Measurements from ENCODE around the gene BRD7.

BRD7 gene

GRCh38 chr16:50331570-50331969, 37.2 kb downstream of the BRD7 start:
- POLR2A ChIA-PET = no interaction called here
- CTCF ChIA-PET = interaction anchor here (11.2 kb wide), 1 partner anchor 474 kb away, joined by 105 read pairs; no protein-coding TSS in a partner anchor
- DNase-seq (ENCODE audit: extremely low spot score) = no peak
- TF ChIP-seq CTCF (IDR thresholded peaks at IDR 0.05; ENCODE audit: control extremely low read depth, extremely low read depth, low read depth, missing control alignments) = no peak

- no peak for TF ChIP-seq CTCF (IDR thresholded peaks at IDR 0.05; ENCODE audit: control extremely low read depth, extremely low read depth, low read depth, missing control alignments)
- no peak for DNase-seq (ENCODE audit: extremely low spot score)
- CTCF ChIA-PET = interaction anchor here (0.7 to 11.2 kb wide), 10 partner anchors 8 to 476 kb away, joined by 3 to 105 read pairs (median 4); no protein-coding TSS in a partner anchor
- POLR2A ChIA-PET = interaction anchor here (0.6 kb wide), 1 partner anchor 23 kb away, joined by 3 read pairs; no protein-coding TSS in a partner anchor
Measured at GRCh38 chr16:50329446-50330189, 39.2 kb downstream of the BRD7 start.

GRCh38 chr16:50326835-50327465, 41.8 kb downstream of the BRD7 start:
- ChIA-PET POLR2A (interaction anchor here (0.6 kb wide), 1 partner anchor 11 kb away, joined by 3 read pairs; no protein-coding TSS in a partner anchor), CTCF (interaction anchor here (0.7 to 11.2 kb wide), 43 partner anchors 10 to 486 kb away, joined by 3 to 105 read pairs (median 5); partner anchors contain the start of genes ADCY7 and CNEP1R1)
- DNase-seq (ENCODE audit: extremely low spot score) = peak; percentile 49
- peak; percentile 51 for TF ChIP-seq CTCF (IDR thresholded peaks at IDR 0.05; ENCODE audit: control extremely low read depth, extremely low read depth, low read depth, missing control alignments)

- ChIA-PET CTCF (interaction anchor here (0.9 to 11.2 kb wide), 26 partner anchors 10 to 479 kb away, joined by 3 to 105 read pairs (median 5); partner anchors contain the start of gene CNEP1R1), POLR2A (no interaction called here)
- no peak for TF ChIP-seq CTCF (IDR thresholded peaks at IDR 0.05; ENCODE audit: control extremely low read depth, extremely low read depth, low read depth, missing control alignments)
- DNase-seq (ENCODE audit: extremely low spot score) = no peak
Measured at GRCh38 chr16:50326264-50326663, 42.5 kb downstream of the BRD7 start.

- POLR2A ChIA-PET = no interaction called here
- DNase-seq (ENCODE audit: extremely low spot score) = no peak
Measured at GRCh38 chr16:50324345-50324744, 44.4 kb downstream of the BRD7 start.

More at GRCh38 chr16:50324345-50324744, 44.4 kb downstream of the BRD7 start:
- TF ChIP-seq CTCF (IDR thresholded peaks at IDR 0.05; ENCODE audit: control extremely low read depth, extremely low read depth, low read depth, missing control alignments) = no peak
- CTCF ChIA-PET = interaction anchor here (4.2 to 11.2 kb wide), 2 partner anchors 343 to 481 kb away, joined by 50 to 105 read pairs; no protein-coding TSS in a partner anchor

Measured in GM10248 (cell line).